CD4-positive, alpha-beta T cell (primary cell): ENCODE data around the gene HES4. TPM values are rescaled to one million over a fixed set of nuclear protein-coding genes. Genes with fewer than 3 reads are reported as not detected.

Experiments used
- ATAC-seq: fragments of 200-7000 bp; cut with Tn5 transposase; one replicate; pipeline ENCODE4 v1.10.0; 2022; ENCODE audit warnings: mild to moderate bottlenecking; ENCODE audit not compliant: poor library complexity
- CTCF ChIA-PET: fragments of 350-600 bp; sonication (Branson Sonifier 250); formaldehyde crosslinking; loops from one replicate; lab custom pipeline; 2021; ENCODE audit warnings: antibody characterized with exemption, inconsistent platforms; lab: Charles Lee
- POLR2A ChIA-PET: fragments of 350-600 bp; sonication (Branson Sonifier 250); formaldehyde crosslinking; loops from one replicate; lab custom pipeline; 2021; ENCODE audit warnings: antibody characterized with exemption, inconsistent platforms; lab: Charles Lee
- DNase-seq, 14 experiments: peaks; one replicate each; pipeline ENCODE4 v3.0.0-alpha.2; 2013 to 2020; ENCODE audit warnings: mixed read lengths in 2 of 14
- H3K27ac ChIP-seq, 2 donors: one replicate each; pipeline versions ENCODE4 v1.5.1 to v1.7.0; 2013; ENCODE audit warnings: low read length in 2 of 2, low read depth in 1 of 2, mild to moderate bottlenecking in 1 of 2
- H3K27me3 ChIP-seq, 2 experiments: 1 replicate in 1 of 2; 2 replicates in 1 of 2; pipeline versions ENCODE4 v1.6.1 to v1.7.0; 2013; ENCODE audit warnings: low read length in 2 of 2, control low read depth in 1 of 2, mild to moderate bottlenecking in 1 of 2, moderate library complexity in 1 of 2; ENCODE audit not compliant: insufficient read depth in 2 of 2, control insufficient read depth in 1 of 2
- H3K36me3 ChIP-seq: one replicate; pipeline ENCODE4 v1.6.1; 2013; ENCODE audit warnings: low read length, control low read depth; ENCODE audit not compliant: insufficient read depth
- H3K4me1 ChIP-seq: one replicate; pipeline ENCODE4 v1.6.1; 2013; ENCODE audit warnings: low read length, control low read depth; ENCODE audit not compliant: insufficient read depth
- H3K4me3 ChIP-seq: one replicate; pipeline ENCODE4 v1.5.1; 2013; ENCODE audit warnings: mild to moderate bottlenecking, low read length, moderate library complexity
- H3K9me3 ChIP-seq, 2 experiments: 1 replicate in 1 of 2; 2 replicates in 1 of 2; pipeline versions ENCODE4 v1.6.1 to v1.7.0; 2013; ENCODE audit warnings: low read length in 2 of 2, mild to moderate bottlenecking in 2 of 2, control low read depth in 1 of 2, moderate library complexity in 1 of 2; ENCODE audit not compliant: control insufficient read depth in 1 of 2, insufficient read depth in 1 of 2
- H3K27ac Mint-ChIP-seq: one replicate; pipeline ENCODE4 v1.8.0; 2020; ENCODE audit warnings: mixed read lengths
- H3K27me3 Mint-ChIP-seq: one replicate; pipeline ENCODE4 v1.8.0; 2021; ENCODE audit warnings: mixed read lengths
- H3K36me3 Mint-ChIP-seq: one replicate; pipeline ENCODE4 v1.8.0; 2021; ENCODE audit warnings: low read depth, mixed read lengths
- H3K4me1 Mint-ChIP-seq: one replicate; pipeline ENCODE4 v1.8.0; 2021; ENCODE audit warnings: low read depth, mixed read lengths
- H3K4me3 Mint-ChIP-seq: one replicate; pipeline ENCODE4 v1.8.0; 2020; ENCODE audit warnings: mild to moderate bottlenecking, mixed read lengths
- H3K9me3 Mint-ChIP-seq: one replicate; pipeline ENCODE4 v1.8.0; 2020; ENCODE audit warnings: mixed read lengths
- CTCF ChIP-seq: fragments of 200-600 bp; IDR thresholded peaks from one replicate; pipeline ENCODE4 v1.8.0; 2022; ENCODE audit warnings: antibody characterized with exemption, mild to moderate bottlenecking
- intact Hi-C, 2 experiments: fragments of 100-400 bp; cut with DNase I in 1 of 2; cut with micrococcal nuclease in 1 of 2; formaldehyde crosslinking; loops; one replicate each; pipeline versions ENCODE4 v1.15.1 to v1.9.0; 2023 to 2025; cut with DNase I, micrococcal nuclease
- total RNA-seq, 174 experiments: library from RNA in 2 of 174; stranded (reverse) in 2 of 174; gene quantifications; one replicate each; pipeline ENCODE4 v1.2.3 and lab custom pipeline; 2021 to 2026

Gene HES4
- total RNA-seq, 2 experiments from 2014 or later, result 29.0 to 30.9 TPM

- Mint-ChIP-seq H3K4me3 (peak overlapping the region; percentile 45), H3K4me1 (peaks cover 4% of the 10 kb centered on the region), H3K9me3 (no peaks in the 10 kb centered on the region), H3K36me3 (no peaks in the 10 kb centered on the region), H3K27me3 (peaks cover 7% of the 10 kb centered on the region), H3K27ac (no peak overlapping the region)
- H3K27me3 ChIP-seq, result no peaks in the 10 kb centered on the region
- ATAC-seq (no peak), DNase-seq (no peak)
- POLR2A ChIA-PET, result no interaction called here
- CTCF ChIA-PET, result no interaction called here
- H3K4me1 ChIP-seq, result peaks cover 40% of the 10 kb centered on the region
- H3K36me3 ChIP-seq, result no peaks in the 10 kb centered on the region
- intact Hi-C loops, result no loop called here
- H3K4me3 ChIP-seq, result no peak overlapping the region
- no peak for TF ChIP-seq CTCF
- H3K27ac ChIP-seq, result no peak overlapping the region
- H3K9me3 ChIP-seq, result no peaks in the 10 kb centered on the region
Observed at GRCh38 chr1:963746-964525, 36.0 kb downstream of the HES4 start.

- peaks cover 46% of the 10 kb centered on the region for H3K4me1 ChIP-seq
- ChIA-PET POLR2A (no interaction called here), CTCF (no interaction called here)
- Mint-ChIP-seq H3K9me3 (no peaks in the 10 kb centered on the region), H3K36me3 (peaks cover 4% of the 10 kb centered on the region), H3K27me3 (peaks cover 1% of the 10 kb centered on the region), H3K4me3 (peak overlapping the region; percentile 67), H3K4me1 (peaks cover 8% of the 10 kb centered on the region), H3K27ac (no peak overlapping the region)
- intact Hi-C loops, result no loop called here
- DNase-seq (no peak), ATAC-seq (no peak)
- no peak overlapping the region for H3K4me3 ChIP-seq
- H3K27me3 ChIP-seq, result no peaks in the 10 kb centered on the region
- TF ChIP-seq CTCF, result no peak
- no peaks in the 10 kb centered on the region for H3K36me3 ChIP-seq
- no peaks in the 10 kb centered on the region for H3K9me3 ChIP-seq
- no peak overlapping the region for H3K27ac ChIP-seq
Observed at GRCh38 chr1:963301-963651, 36.6 kb downstream of the HES4 start.

GRCh38 chr1:962381-963300 lies 37.3 kb downstream of the HES4 start:
- ATAC-seq (no peak), DNase-seq (no peak)
- Histone ChIP-seq H3K4me1 (peaks cover 51% of the 10 kb centered on the region), H3K4me3 (no peak overlapping the region), H3K27ac (no peak overlapping the region), H3K36me3 (no peaks in the 10 kb centered on the region), H3K9me3 (no peaks in the 10 kb centered on the region), H3K27me3 (no peaks in the 10 kb centered on the region)
- POLR2A ChIA-PET, result no interaction called here
- Mint-ChIP-seq H3K27me3 (no peaks in the 10 kb centered on the region), H3K36me3 (peaks cover 8% of the 10 kb centered on the region), H3K27ac (no peak overlapping the region), H3K4me3 (peak overlapping the region; percentile 82), H3K9me3 (no peaks in the 10 kb centered on the region), H3K4me1 (peaks cover 11% of the 10 kb centered on the region)
- intact Hi-C loops, result no loop called here
- CTCF ChIA-PET, result no interaction called here
- TF ChIP-seq CTCF, result no peak
